Sigmoid colon (tissue), 7 donors: ENCODE measurements around the gene NCAPH2. TPM values are rescaled to one million over a fixed set of nuclear protein-coding genes. Genes with fewer than 3 reads are reported as not detected.
A peak's percentile ranks its signal among the peaks of the same experiment; 100 is the strongest.

Source experiments
- DNase-seq: peaks from one replicate; pipeline ENCODE4 v3.0.0-alpha.2; 2019
- H3K27ac ChIP-seq, 4 donors: fragments of 200-600 bp; sonication (generic); one replicate each; pipeline ENCODE4 v1.5.1; 2016 to 2019; ENCODE audit warnings: mild to moderate bottlenecking in 1 of 4
- H3K27me3 ChIP-seq, 3 donors: fragments of 200-600 bp; sonication (generic); one replicate each; pipeline ENCODE4 v1.5.1; 2019; ENCODE audit warnings: mild to moderate bottlenecking in 1 of 3
- H3K36me3 ChIP-seq, 4 donors: fragments of 200-600 bp; sonication (generic); one replicate each; pipeline ENCODE4 v1.5.1; 2016 to 2019
- H3K4me1 ChIP-seq, 4 donors: fragments of 200-600 bp; sonication (generic); one replicate each; pipeline ENCODE4 v1.5.1; 2017 to 2019
- H3K4me3 ChIP-seq, 4 donors: fragments of 200-600 bp; sonication (generic); one replicate each; pipeline ENCODE4 v1.5.1; 2017 to 2019; ENCODE audit warnings: mild to moderate bottlenecking in 2 of 4, moderate library complexity in 1 of 4
- H3K9me3 ChIP-seq, 4 donors: fragments of 200-600 bp in 3 of 4; sonication (generic) in 3 of 4; one replicate each; pipeline versions ENCODE4 v1.5.1 to v1.6.1; 2013 to 2019
- EP300 ChIP-seq, 4 donors: sonication (generic); formaldehyde crosslinking; IDR thresholded peaks; one replicate each; pipeline ENCODE4 v1.6.1; 2017; ENCODE audit warnings: antibody characterized with exemption in 4 of 4
- POLR2A ChIP-seq, 2 donors: fragments of 450-650 bp; IDR thresholded peaks; one replicate each; pipeline ENCODE4 v1.6.1; 2016; ENCODE audit warnings: antibody characterized with exemption in 2 of 2, mild to moderate bottlenecking in 2 of 2, moderate library complexity in 2 of 2
- POLR2AphosphoS5 ChIP-seq, 4 donors: sonication (generic); formaldehyde crosslinking; IDR thresholded peaks; one replicate each; pipeline ENCODE4 v1.6.1; 2017; ENCODE audit warnings: antibody characterized with exemption in 4 of 4
- WGBS, 2 donors: extraction: QIAGEN DNeasy Blood & Tissue Kit; methylation state at CpG; one replicate each; pipeline ENCODE4 v1.1.7; 2013; 5-methylcytosine and 5-hydroxymethylcytosine counted together
- intact Hi-C: fragments of 100-400 bp; cut with DNase I; formaldehyde crosslinking; loops from one replicate; pipeline ENCODE4 v1.15.1; 2023
- polyA plus RNA-seq, 3 donors: library from polyadenylated mRNA; stranded (reverse); fragments of 200-250 nt; gene quantifications; one replicate each; pipeline ENCODE4 v1.2.3, GENCODE V29; 2013
- total RNA-seq, 4 donors: library from RNA; depleted of rRNA; stranded (reverse); fragments of >200 nt; gene quantifications; one replicate each; pipeline ENCODE4 v1.1.0, GENCODE V29; 2016
- TF ChIP-seq, protein P1 (sequence below), 4 experiments: fragments of 450-650 bp in 3 of 4; fragments of 200-600 bp in 1 of 4; IDR thresholded peaks; one replicate each; pipeline ENCODE4 v1.5.1; 2016 to 2019; ENCODE audit warnings: antibody characterized with exemption in 4 of 4, mild to moderate bottlenecking in 3 of 4, moderate library complexity in 2 of 4
- donor health status: healthy with polysubstance abuse.
- donor health status: Bipolar disorder and iron deficiency.
- donor health status: healthy.

Gene NCAPH2
- total and polyA plus RNA-seq, 7 donors: 20.3 to 54.0 (median 34.8) TPM

DNA sequence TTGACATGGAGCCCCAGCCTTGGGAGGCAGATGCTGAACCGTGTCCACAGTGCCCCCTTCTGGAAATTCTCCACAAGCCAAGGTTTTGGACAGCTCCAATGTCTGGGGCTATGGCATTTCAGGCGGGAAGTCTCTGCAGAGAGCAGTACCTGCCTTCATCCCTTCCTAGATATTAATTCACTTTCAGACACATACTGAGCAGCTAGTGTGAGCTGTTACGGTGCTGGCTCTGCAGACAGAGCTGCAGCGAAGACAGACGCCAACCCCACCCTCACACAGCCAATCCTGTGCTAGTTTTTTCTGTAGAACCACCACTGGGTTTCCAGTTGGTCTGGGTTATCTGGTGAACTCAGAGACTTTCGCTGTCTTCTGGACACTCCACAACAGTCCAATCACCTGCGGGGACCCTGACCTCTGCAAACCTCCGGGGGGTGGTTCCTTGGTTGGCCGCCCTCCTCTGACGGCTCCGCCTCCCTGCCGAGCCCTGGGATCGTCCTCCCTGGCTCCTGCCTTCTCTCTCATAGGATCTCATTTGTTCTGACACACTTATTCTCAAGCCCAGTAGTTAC, 9.6 kb upstream of the NCAPH2 start:
- peaks cover 7 to 11% (median 9%) of the 10 kb centered on the region in 4 donors for H3K36me3 ChIP-seq
- 8 to 18% methylated on average over 13 of the region's 13 CpGs for WGBS, 2 donors
- peaks cover 0 to 8% (median 0%) of the 10 kb centered on the region in 4 donors for H3K4me1 ChIP-seq
- H3K9me3 ChIP-seq: no peaks in the 10 kb centered on the region
- no peaks in the 10 kb centered on the region for H3K27me3 ChIP-seq
- intact Hi-C loops: no loop called here
- H3K27ac ChIP-seq: no peak overlapping the region
- no peak overlapping the region for H3K4me3 ChIP-seq
- DNase-seq: no peak
- TF ChIP-seq EP300 (IDR thresholded peaks at IDR 0.05) (no peak), POLR2AphosphoS5 (IDR thresholded peaks at IDR 0.05) (no peak)
- TF ChIP-seq, protein P1, sequence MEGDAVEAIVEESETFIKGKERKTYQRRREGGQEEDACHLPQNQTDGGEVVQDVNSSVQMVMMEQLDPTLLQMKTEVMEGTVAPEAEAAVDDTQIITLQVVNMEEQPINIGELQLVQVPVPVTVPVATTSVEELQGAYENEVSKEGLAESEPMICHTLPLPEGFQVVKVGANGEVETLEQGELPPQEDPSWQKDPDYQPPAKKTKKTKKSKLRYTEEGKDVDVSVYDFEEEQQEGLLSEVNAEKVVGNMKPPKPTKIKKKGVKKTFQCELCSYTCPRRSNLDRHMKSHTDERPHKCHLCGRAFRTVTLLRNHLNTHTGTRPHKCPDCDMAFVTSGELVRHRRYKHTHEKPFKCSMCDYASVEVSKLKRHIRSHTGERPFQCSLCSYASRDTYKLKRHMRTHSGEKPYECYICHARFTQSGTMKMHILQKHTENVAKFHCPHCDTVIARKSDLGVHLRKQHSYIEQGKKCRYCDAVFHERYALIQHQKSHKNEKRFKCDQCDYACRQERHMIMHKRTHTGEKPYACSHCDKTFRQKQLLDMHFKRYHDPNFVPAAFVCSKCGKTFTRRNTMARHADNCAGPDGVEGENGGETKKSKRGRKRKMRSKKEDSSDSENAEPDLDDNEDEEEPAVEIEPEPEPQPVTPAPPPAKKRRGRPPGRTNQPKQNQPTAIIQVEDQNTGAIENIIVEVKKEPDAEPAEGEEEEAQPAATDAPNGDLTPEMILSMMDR (IDR thresholded peaks at IDR 0.05): peak in 3 of 4 experiments; percentile 17 to 28 (median 24)

DNA sequence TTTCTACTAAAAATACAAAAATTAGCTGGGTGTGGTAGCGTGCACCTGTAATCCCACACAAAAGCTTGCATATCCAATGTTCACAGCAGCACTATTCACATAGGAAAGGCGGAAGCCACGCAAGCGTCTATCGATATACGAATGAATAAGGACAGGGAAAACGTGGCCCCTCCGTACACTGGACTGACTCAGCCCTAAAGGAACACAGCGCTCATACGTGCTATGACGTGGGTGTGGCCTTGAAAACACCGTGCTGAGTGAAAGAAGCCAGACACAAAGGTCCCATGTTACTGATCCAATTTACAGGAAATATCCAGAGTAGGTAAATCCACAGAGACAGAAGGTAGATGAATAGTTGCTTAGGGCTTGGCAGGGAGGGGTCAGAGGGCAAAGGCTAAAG, 7.6 kb upstream of the NCAPH2 start:
- Histone ChIP-seq H3K4me1 (peaks cover 0 to 10% (median 0%) of the 10 kb centered on the region in 4 donors), H3K36me3 (peaks cover 15 to 28% (median 24%) of the 10 kb centered on the region in 4 donors), H3K4me3 (no peak overlapping the region), H3K27me3 (no peaks in the 10 kb centered on the region), H3K9me3 (no peaks in the 10 kb centered on the region), H3K27ac (no peak overlapping the region)
- no peak for DNase-seq
- 84 to 89% methylated on average over 12 of the region's 12 CpGs for WGBS, 2 donors
- intact Hi-C loops: no loop called here
- TF ChIP-seq, protein P1 (IDR thresholded peaks at IDR 0.05): no peak
- TF ChIP-seq EP300 (IDR thresholded peaks at IDR 0.05) (no peak), POLR2A (IDR thresholded peaks at IDR 0.05) (no peak), POLR2AphosphoS5 (IDR thresholded peaks at IDR 0.05) (no peak)

DNA sequence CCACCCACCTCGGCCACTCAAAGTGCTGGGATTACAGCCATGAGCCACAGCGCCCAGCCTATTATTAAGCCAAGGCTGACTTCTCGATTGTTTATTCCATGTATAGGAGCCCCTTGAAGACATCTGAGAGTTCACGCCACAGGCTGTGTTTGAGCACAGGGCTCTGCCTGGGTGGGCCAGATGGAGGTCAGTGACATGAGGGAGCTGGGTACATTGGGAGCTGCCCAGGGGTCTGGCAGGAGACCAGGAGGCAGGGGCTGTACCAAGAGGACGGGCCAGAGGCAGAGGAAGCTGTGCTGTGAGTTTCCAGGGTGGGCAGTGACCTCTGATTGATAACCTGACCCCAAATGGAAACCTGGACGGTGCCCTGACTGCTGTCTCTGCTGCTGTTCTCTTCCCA, 5.9 kb upstream of the NCAPH2 start:
- no peaks in the 10 kb centered on the region for H3K27me3 ChIP-seq
- no peak overlapping the region for H3K4me3 ChIP-seq
- intact Hi-C loops: no loop called here
- H3K9me3 ChIP-seq: no peaks in the 10 kb centered on the region
- TF ChIP-seq, protein P1 (IDR thresholded peaks at IDR 0.05): no peak
- TF ChIP-seq POLR2A (IDR thresholded peaks at IDR 0.05): no peak
- TF ChIP-seq EP300 (IDR thresholded peaks at IDR 0.05): no peak
- TF ChIP-seq POLR2AphosphoS5 (IDR thresholded peaks at IDR 0.05): no peak
- WGBS, 2 donors: 87 to 89% methylated on average over 6 of the region's 6 CpGs
- H3K36me3 ChIP-seq: peaks cover 20 to 36% (median 29%) of the 10 kb centered on the region in 4 donors
- H3K4me1 ChIP-seq: peaks cover 0 to 26% (median 12%) of the 10 kb centered on the region in 4 donors
- DNase-seq: no peak
- H3K27ac ChIP-seq: no peak overlapping the region

DNA sequence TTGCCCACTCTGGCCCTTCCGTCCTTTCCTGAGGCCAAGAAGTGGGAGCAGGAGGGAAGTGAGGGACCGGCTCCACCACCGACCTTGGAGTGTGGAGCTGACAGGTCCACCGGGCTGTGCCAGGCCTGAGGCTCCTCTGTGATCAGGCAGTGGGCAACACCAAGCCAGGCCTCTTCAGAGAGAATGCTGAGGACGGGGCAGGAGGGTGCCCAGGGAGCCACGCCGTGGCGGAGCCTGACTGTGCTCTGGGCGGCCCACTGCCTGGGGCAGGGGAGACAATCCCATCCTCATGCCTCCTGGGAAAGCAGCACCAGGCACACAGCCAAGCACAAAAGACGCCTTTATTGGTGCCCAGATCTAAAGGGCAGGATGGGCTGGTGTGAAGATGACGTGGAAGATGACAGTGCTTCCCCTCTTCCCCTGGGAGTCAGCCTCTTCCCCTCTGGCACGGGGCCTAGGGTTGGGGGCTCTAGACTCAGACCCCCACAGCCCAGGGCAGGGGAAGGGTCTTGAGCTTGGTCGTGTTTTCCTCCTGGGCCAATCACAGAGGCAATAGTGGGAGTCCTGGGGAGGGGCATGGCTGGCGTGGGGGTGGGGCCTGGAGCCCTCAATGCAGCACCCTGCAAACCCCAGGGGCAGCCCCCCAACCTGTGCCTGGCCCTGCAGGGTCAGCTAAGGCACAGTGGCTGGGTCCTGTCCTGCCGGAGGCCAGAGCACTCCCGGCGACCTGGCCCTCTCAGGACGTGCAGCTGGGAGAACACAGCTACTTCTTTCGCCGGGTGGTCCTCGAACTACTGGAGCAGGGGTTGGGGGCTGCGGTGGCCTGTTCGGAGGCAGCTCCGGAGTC, 5.2 kb upstream of the NCAPH2 start:
- WGBS, 2 donors: 87 to 91% methylated on average over 24 of the region's 24 CpGs
- peaks cover 20 to 36% (median 29%) of the 10 kb centered on the region in 4 donors for H3K36me3 ChIP-seq
- H3K27ac ChIP-seq: no peak overlapping the region
- no peak overlapping the region for H3K4me3 ChIP-seq
- intact Hi-C loops: no loop called here
- H3K9me3 ChIP-seq: no peaks in the 10 kb centered on the region
- no peak for DNase-seq
- no peaks in the 10 kb centered on the region for H3K27me3 ChIP-seq
- TF ChIP-seq, protein P1 (IDR thresholded peaks at IDR 0.05): no peak
- TF ChIP-seq EP300 (IDR thresholded peaks at IDR 0.05) (no peak), POLR2A (IDR thresholded peaks at IDR 0.05) (no peak), POLR2AphosphoS5 (IDR thresholded peaks at IDR 0.05) (no peak)
- H3K4me1 ChIP-seq: peaks cover 0 to 27% (median 13%) of the 10 kb centered on the region in 4 donors
